ENCODE results near the gene KIAA1328.

DNA sequence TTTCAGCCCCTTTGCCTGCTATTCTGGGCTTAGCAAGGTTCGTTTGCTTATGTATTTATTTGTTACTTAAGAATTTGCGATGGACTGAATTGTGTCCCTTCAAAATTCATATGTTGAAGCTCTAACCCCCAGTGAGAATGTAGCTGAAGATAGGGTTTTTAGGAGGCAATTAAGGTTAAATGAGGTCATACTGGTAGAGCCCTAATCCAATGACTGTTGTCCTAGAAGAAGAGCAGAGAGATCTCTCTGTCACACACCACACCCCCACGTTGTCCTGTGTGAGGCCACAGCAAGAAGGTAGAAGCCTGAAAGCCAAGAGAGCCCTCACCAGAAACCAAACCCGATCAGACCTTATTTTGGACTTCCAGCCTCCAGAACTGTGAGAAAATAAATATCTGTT is 66.7 kb downstream of the KIAA1328 start:
- TF ChIP-seq CTCF (optimal IDR thresholded peaks at IDR 0.05 in 1 of 3, IDR thresholded peaks at IDR 0.05 in 1 of 3, conservative IDR thresholded peaks at IDR 0.05 in 1 of 3; ENCODE audit: extremely low read depth in 1 of 3, insufficient read depth in 2 of 3, low read length in 3 of 3) (no peak), EZH2 (IDR thresholded peaks at IDR 0.05; ENCODE audit: low read length) (no peak)
